H1 (cell line): ENCODE data around the gene BMPR1A. TPM values are rescaled to one million over a fixed set of nuclear protein-coding genes. Genes with fewer than 3 reads are reported as not detected.

Source experiments
- CEBPB ChIP-seq: IDR thresholded peaks from 2 replicates; pipeline ENCODE4 v1.6.1; 2012; ENCODE audit warnings: low read depth, low read length
- GTF2F1 ChIP-seq: IDR thresholded peaks from 2 replicates; pipeline ENCODE4 v1.6.1; 2012; ENCODE audit warnings: low read depth, low read length, improper control_type of control experiment, borderline replicate concordance
- PHF8 ChIP-seq: fragments of 200-600 bp; sonication (generic); conservative IDR thresholded peaks from 2 replicates; pipeline ENCODE4 v1.7.1; 2012; ENCODE audit warnings: low read depth, mild to moderate bottlenecking, inconsistent platforms, low read length, moderate library complexity
- SUZ12 ChIP-seq: fragments of 200-600 bp; sonication (generic); IDR thresholded peaks from 2 replicates; pipeline ENCODE4 v1.6.1; 2012; ENCODE audit warnings: mild to moderate bottlenecking, inconsistent platforms, low read length, moderate library complexity, mixed read lengths
- polyA plus RNA-seq, 7 experiments: library from polyadenylated mRNA; depleted of rRNA in 3 of 7; stranded (reverse) in 5 of 7; unstranded in 2 of 7; fragments of >200 nt in 5 of 7; fragments of 200-250 nt in 2 of 7; gene quantifications; 1 replicate in 5 of 7; 2 replicates in 1 of 7; 4 replicates in 1 of 7; pipeline versions ENCODE4 v1.2.1 to v1.2.3, GENCODE V29; 2011 to 2013; ENCODE audit warnings: missing spikeins in 2 of 7, mixed read lengths in 2 of 7
- total RNA-seq: library from RNA; stranded (reverse); fragmentation: NEBNext Ultra II Directional; extraction: Animal tissue kit (Norgen Biotek cat#: 25700); gene quantifications from 2 replicates; pipeline ENCODE4 v1.2.1, GENCODE V29; 2021
- TF ChIP-seq, protein P1 (sequence below): fragments of 300-600 bp; sonication (generic); IDR thresholded peaks from 2 replicates; pipeline ENCODE4 v1.7.1; 2012; ENCODE audit warnings: low read length, moderate library complexity, mild to moderate bottlenecking, inconsistent platforms; ENCODE audit not compliant: insufficient replicate concordance
- TF ChIP-seq, protein P2 (sequence below): IDR thresholded peaks from 2 replicates; pipeline ENCODE4 v1.6.1; 2011; ENCODE audit warnings: low read depth, mild to moderate bottlenecking, low read length; ENCODE audit not compliant: insufficient read depth
- TF ChIP-seq, protein P3 (sequence below), 3 experiments: IDR thresholded peaks; 1 replicate in 2 of 3; 2 replicates in 1 of 3; pipeline versions ENCODE4 v1.5.1 to v1.6.1; 2011; ENCODE audit warnings: low read length in 3 of 3, mild to moderate bottlenecking in 3 of 3, inconsistent platforms in 2 of 3, low read depth in 1 of 3, moderate library complexity in 1 of 3; ENCODE audit not compliant: insufficient read depth in 1 of 3; ENCODE audit errors: control extremely low read depth in 1 of 3

The BMPR1A gene
- total and polyA plus RNA-seq, 2 of the 8 experiments (the other 6 are each of a cell fraction or from before 2014, with no cell fraction given) = 34.4 to 129 TPM

DNA sequence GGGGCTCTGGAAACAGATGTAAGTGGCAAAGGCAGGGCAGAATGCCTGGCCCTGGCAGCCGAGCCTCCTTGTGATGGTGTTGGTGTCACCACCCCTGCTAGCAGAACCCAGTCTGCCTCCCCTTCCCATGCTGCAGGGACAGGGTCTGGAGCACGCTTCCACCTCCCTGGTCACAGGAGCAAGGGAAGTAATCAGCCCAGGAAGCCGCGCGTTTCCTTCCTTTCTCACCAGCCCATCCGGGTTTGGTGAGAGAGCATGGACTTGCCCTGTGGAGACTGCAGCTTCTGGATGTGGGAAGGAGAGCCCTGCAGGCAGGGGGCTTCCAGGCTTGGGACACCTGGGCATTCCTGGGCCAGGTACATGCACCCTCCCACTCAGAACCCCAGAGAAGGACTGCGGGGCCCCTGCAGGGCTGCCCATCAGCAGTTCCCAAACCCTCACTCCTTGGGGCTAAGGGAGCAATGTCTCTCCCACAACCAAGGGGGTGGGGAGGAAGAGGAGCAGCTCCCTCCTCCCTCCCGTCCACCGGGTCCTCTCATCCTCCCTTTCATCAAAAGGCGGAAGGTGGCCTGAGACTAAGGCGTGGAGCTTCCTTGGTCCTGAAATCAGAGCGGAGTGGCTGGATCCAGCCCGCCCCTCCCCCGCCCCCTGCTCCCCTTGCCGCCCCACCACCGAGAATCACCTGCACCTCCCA, 199.2 kb downstream of the BMPR1A start (continued):
- TF ChIP-seq, protein P1, sequence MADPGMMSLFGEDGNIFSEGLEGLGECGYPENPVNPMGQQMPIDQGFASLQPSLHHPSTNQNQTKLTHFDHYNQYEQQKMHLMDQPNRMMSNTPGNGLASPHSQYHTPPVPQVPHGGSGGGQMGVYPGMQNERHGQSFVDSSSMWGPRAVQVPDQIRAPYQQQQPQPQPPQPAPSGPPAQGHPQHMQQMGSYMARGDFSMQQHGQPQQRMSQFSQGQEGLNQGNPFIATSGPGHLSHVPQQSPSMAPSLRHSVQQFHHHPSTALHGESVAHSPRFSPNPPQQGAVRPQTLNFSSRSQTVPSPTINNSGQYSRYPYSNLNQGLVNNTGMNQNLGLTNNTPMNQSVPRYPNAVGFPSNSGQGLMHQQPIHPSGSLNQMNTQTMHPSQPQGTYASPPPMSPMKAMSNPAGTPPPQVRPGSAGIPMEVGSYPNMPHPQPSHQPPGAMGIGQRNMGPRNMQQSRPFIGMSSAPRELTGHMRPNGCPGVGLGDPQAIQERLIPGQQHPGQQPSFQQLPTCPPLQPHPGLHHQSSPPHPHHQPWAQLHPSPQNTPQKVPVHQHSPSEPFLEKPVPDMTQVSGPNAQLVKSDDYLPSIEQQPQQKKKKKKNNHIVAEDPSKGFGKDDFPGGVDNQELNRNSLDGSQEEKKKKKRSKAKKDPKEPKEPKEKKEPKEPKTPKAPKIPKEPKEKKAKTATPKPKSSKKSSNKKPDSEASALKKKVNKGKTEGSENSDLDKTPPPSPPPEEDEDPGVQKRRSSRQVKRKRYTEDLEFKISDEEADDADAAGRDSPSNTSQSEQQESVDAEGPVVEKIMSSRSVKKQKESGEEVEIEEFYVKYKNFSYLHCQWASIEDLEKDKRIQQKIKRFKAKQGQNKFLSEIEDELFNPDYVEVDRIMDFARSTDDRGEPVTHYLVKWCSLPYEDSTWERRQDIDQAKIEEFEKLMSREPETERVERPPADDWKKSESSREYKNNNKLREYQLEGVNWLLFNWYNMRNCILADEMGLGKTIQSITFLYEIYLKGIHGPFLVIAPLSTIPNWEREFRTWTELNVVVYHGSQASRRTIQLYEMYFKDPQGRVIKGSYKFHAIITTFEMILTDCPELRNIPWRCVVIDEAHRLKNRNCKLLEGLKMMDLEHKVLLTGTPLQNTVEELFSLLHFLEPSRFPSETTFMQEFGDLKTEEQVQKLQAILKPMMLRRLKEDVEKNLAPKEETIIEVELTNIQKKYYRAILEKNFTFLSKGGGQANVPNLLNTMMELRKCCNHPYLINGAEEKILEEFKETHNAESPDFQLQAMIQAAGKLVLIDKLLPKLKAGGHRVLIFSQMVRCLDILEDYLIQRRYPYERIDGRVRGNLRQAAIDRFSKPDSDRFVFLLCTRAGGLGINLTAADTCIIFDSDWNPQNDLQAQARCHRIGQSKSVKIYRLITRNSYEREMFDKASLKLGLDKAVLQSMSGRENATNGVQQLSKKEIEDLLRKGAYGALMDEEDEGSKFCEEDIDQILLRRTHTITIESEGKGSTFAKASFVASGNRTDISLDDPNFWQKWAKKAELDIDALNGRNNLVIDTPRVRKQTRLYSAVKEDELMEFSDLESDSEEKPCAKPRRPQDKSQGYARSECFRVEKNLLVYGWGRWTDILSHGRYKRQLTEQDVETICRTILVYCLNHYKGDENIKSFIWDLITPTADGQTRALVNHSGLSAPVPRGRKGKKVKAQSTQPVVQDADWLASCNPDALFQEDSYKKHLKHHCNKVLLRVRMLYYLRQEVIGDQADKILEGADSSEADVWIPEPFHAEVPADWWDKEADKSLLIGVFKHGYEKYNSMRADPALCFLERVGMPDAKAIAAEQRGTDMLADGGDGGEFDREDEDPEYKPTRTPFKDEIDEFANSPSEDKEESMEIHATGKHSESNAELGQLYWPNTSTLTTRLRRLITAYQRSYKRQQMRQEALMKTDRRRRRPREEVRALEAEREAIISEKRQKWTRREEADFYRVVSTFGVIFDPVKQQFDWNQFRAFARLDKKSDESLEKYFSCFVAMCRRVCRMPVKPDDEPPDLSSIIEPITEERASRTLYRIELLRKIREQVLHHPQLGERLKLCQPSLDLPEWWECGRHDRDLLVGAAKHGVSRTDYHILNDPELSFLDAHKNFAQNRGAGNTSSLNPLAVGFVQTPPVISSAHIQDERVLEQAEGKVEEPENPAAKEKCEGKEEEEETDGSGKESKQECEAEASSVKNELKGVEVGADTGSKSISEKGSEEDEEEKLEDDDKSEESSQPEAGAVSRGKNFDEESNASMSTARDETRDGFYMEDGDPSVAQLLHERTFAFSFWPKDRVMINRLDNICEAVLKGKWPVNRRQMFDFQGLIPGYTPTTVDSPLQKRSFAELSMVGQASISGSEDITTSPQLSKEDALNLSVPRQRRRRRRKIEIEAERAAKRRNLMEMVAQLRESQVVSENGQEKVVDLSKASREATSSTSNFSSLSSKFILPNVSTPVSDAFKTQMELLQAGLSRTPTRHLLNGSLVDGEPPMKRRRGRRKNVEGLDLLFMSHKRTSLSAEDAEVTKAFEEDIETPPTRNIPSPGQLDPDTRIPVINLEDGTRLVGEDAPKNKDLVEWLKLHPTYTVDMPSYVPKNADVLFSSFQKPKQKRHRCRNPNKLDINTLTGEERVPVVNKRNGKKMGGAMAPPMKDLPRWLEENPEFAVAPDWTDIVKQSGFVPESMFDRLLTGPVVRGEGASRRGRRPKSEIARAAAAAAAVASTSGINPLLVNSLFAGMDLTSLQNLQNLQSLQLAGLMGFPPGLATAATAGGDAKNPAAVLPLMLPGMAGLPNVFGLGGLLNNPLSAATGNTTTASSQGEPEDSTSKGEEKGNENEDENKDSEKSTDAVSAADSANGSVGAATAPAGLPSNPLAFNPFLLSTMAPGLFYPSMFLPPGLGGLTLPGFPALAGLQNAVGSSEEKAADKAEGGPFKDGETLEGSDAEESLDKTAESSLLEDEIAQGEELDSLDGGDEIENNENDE = no peak
- TF ChIP-seq GTF2F1 (no peak), CEBPB (no peak), SUZ12 (no peak), PHF8 (no peak)
- TF ChIP-seq, protein P2, sequence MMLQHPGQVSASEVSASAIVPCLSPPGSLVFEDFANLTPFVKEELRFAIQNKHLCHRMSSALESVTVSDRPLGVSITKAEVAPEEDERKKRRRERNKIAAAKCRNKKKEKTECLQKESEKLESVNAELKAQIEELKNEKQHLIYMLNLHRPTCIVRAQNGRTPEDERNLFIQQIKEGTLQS = no peak
- TF ChIP-seq, protein P3, sequence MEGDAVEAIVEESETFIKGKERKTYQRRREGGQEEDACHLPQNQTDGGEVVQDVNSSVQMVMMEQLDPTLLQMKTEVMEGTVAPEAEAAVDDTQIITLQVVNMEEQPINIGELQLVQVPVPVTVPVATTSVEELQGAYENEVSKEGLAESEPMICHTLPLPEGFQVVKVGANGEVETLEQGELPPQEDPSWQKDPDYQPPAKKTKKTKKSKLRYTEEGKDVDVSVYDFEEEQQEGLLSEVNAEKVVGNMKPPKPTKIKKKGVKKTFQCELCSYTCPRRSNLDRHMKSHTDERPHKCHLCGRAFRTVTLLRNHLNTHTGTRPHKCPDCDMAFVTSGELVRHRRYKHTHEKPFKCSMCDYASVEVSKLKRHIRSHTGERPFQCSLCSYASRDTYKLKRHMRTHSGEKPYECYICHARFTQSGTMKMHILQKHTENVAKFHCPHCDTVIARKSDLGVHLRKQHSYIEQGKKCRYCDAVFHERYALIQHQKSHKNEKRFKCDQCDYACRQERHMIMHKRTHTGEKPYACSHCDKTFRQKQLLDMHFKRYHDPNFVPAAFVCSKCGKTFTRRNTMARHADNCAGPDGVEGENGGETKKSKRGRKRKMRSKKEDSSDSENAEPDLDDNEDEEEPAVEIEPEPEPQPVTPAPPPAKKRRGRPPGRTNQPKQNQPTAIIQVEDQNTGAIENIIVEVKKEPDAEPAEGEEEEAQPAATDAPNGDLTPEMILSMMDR (IDR thresholded peaks at IDR 0.05; ENCODE audit: control extremely low read depth in 1 of 3, insufficient read depth in 1 of 3, low read depth in 1 of 3, low read length in 3 of 3) = no peak
